ENCODE results near the gene TEDC1.

TEDC1 gene

DNA sequence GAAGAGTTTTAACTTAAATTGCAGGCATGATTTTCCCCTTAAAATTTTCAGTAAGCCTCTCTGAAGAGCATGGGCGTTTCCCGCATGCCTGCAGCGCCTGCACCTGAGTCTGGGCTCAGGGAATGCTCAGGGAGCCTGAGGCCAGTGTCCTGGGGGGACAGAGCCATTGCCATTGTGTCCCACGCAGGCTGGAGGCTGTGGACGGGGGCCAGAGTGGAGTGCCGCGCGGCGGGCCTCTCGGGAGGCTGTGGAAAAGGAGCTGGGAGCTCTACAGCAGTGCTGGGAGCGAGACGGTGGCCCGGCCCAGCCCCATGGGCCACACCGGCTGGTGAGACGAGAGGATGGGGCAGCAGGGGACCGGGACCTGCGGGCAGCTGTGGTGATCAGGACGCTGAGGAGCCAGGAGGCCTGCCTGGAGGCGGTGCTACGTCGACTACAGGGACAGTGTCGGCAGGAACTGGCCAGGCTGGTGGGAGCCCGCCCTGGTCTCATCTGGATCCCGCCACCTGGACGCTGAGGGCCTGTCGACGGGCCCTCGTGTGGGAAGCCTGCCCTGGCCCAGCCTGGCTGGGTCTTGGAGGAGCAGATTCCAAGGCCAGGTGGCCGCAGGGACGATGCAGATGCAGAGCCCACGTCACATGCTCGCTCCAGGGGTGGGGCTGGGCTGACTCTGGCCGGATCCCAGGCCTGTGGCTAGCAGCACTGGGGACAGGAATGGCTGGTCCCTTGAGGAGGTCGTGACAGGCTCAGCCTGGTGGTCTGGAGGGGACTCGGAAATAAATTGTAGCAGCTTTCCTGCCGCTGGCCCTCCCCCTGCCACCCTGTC lies 7.6 kb downstream of the TEDC1 start:
- DNase-seq, result no peak

GRCh38 chr14:105499256-105500035 lies 8.4 kb downstream of the TEDC1 start:
- DNase-seq, result no peak

DNA sequence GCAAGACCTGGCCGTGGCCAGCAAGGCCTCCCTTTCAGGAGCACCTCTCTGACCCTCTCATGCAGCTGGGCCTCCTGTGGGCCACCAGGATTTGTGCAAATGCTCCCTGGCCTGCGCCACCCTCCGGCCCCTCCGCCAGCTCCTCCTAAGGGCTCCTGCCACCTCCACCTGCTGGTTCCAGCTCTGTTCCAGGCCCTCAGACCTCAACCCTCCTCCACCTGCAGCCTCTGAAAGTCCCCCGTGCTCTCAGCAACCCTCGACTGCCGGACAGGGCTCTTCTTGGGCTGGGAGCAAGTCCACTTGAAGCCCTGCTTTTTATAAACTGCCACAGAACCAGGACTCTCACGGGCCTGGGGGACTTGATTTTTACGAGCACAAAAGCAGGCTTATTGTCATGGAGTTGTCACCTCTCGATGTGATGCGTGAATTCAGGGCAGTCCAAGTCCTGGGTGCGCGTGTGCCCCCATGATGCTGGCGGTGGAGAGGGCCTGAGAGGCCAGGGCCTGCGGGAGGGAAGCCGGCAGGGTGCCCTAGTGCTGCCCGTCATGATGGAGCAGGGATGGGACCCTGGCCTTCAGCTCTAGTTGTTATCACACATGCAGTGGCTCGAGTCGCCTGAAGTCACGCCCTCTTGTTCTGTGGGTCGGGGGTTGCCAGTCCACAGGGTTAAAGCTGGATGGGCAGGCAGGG lies 9.1 kb downstream of the TEDC1 start:
- no peak for DNase-seq

DNA sequence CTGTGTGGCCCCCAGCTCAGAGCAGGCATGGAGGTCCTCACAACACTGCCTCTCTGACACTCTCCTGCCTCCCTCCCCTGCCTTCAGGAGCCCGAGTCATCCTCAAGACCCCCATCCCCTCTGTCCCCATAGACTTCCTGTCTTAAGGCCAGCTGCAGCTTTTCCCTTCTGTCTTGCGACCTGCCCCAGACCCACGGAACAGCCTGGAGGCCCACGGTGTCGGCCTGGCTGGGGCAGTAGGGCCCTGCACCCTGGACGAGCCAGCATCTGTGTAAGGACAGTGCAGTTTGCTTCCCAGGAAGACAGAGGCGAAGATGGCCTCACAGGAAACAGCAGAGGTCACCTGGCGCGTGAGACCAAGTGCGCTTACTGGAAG lies 9.7 kb downstream of the TEDC1 start:
- DNase-seq, result no peak

DNA sequence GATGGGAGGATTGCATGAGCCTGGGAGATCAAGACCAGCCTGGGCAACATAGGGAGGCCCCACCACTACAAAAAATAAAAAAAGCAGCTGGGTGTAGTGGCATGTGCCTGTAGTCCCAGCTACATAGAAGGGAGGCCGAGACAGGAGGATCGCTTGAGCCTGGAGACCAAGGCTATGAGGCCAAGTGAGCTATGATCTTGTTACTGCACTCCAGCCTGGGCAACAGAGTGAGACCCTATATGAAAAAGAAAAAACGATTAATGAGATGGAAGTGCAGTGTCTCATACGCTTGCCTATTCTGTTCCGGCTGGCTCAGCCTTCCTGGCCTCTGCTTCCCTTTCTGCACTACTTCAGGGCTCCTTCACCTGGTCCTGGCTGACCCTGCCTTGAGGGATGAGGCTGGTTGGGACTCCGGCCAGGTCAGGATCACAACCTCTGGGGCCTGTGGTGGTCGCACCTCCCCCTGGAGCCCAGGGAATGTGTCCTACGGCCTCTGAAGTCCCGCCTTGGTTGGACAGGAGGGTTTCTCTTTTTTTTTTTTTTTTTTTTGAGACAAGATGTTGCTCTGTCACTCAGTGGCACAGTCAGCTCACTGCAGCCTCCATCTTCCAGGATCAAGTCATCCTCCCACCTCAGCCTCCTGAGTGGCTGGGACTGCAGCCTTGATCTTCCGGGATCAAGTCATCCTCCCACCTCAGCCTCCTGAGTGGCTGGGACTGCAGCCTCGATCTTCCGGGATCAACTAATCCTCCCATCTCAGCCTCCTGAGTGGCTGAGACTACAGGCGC lies 10.7 kb downstream of the TEDC1 start:
- no peak for DNase-seq

GRCh38 chr14:105502446-105503295 lies 11.6 kb downstream of the TEDC1 start:
- no peak for DNase-seq

- no peak for DNase-seq
Measured at GRCh38 chr14:105503296-105503640, 12.2 kb downstream of the TEDC1 start.

GRCh38 chr14:105503935-105504692 lies 13.1 kb downstream of the TEDC1 start:
- DNase-seq, result no peak

GRCh38 chr14:105505101-105505500 lies 14.1 kb downstream of the TEDC1 start:
- DNase-seq, result no peak

DNA sequence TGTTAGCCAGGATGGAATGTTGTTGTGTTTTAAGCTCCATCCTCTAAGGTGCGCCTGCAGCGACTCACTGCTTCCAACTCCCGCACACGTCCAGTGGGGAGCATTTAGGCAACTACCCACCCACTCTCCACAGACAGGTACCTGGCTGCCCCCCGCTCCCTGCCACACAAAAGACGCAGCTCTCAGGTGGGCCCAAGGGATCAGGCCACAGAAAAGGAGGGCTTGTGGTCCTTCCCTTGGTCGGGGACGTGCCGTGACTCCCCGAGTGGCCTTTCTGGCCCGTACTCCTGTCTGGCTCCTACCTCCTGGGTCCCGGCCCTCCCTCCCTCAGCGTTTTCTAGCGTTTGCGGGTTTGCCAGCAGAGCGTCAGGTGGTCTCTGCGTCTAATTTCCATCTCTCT lies 16.2 kb downstream of the TEDC1 start:
- DNase-seq, result no peak

GRCh38 chr14:105508069-105508468 lies 17.0 kb downstream of the TEDC1 start:
- no peak for DNase-seq

DNA sequence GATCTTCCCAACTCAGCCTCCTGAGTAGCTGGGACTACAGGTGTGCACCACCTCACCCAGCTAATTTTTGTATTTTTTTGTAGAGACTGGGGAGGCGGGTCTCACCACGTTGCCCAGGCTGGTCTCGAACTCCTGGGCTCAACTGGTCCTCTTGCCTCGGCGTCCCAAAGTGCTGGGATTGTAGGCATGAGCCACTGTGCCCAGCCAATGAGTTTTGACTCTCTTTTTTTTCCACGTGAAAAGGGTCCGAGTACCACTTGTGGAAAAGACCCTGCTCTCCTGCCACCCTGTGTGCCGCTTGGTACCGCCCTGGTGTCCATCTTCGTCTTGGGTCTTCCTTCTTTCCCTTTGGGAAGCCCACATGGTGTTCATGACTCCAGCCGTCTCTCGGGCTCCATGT lies 17.6 kb downstream of the TEDC1 start:
- no peak for DNase-seq

GRCh38 chr14:105517096-105517495 lies 26.1 kb downstream of the TEDC1 start:
- no peak for DNase-seq

DNA sequence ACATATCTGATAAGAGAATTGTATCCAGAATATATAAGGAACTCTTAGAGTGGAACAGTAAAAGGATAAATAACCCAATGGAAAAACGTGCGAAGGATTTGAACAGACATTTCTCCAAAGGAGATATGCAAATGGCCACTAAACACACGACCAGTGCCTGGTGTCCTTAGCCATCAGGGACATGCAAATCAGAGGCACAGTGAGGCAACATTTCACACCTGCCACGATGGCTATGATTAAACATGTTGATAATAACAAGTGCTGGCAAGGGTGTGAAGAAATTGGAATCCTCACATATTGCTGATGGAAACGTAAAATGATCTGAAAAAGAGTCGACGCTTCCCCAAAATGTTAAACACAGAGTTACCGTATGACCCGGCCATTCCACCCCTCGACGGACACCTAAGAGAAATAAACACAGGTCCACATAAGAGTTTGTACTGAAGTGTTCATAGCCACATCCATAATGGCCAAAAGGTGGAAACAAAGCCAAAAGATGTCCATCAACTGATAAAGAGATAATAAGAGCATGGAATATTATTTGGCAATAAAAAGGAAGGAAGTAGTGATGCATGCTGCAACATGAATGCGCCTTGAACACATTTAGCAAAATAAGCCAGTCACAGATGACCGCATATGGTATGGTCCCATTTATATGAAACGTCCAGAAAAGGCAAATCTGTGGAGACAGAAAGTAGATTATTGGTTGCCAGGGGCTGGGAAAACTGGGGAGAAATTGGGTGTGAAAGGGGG lies 29.1 kb downstream of the TEDC1 start:
- no peak for DNase-seq

GRCh38 chr14:105525326-105525725 lies 34.3 kb downstream of the TEDC1 start:
- DNase-seq, result no peak

- no peak for DNase-seq
Measured at GRCh38 chr14:105525861-105526775, 35.1 kb downstream of the TEDC1 start, which contains the start of gene TMEM121. TMEM121 (plus strand) TSS chr14:105526583; CDS start chr14:105528835, 2,252 bp downstream.

- no peak for DNase-seq
Measured at GRCh38 chr14:105526776-105527380, 35.8 kb downstream of the TEDC1 start.

- DNase-seq, result no peak
Measured at GRCh38 chr14:105527381-105527825, 36.4 kb downstream of the TEDC1 start.

Data from suppressor macrophage treated with lipopolysaccharide for 4 hours (primary cell).